Midbrain (tissue), 1 donor: ENCODE measurements around the gene LTBP4.
"Not testable (repeated sequence)": the region's sequence is repeated elsewhere in the genome, so short reads cannot be mapped to it uniquely, and the experiment has no call there.

Experiments
- DNase-seq: peaks from one replicate; lab custom pipeline; 2025; lab: John Stamatoyannopoulos, UW

The LTBP4 gene

GRCh38 chr19:40575326-40575725 is 25.8 kb upstream of the LTBP4 start:
- DNase-seq, result no peak

GRCh38 chr19:40576151-40576584 is 25.0 kb upstream of the LTBP4 start:
- DNase-seq, result no peak

- DNase-seq, result peak; percentile 95
These were observed 24.4 kb upstream of the LTBP4 start, which contains the start of gene SHKBP1 for GRCh38 chr19:40576585-40577451. Gene SHKBP1, plus strand, starts transcription at chr19:40576873. Its CDS starts 27 bp downstream, at chr19:40576900.

- DNase-seq, result no peak
These were observed 22.7 kb upstream of the LTBP4 start for GRCh38 chr19:40578442-40578908.

GRCh38 chr19:40580619-40581018 is 20.6 kb upstream of the LTBP4 start:
- DNase-seq, result no peak

- no peak for DNase-seq
These were observed 19.6 kb upstream of the LTBP4 start for GRCh38 chr19:40581531-40581930.

- no peak for DNase-seq
These were observed 18.7 kb upstream of the LTBP4 start for GRCh38 chr19:40582467-40582866.

- DNase-seq, result no peak
These were observed 17.9 kb upstream of the LTBP4 start for GRCh38 chr19:40583283-40583682.

GRCh38 chr19:40584007-40584406 is 17.2 kb upstream of the LTBP4 start:
- DNase-seq, result no peak

- DNase-seq, result no peak
These were observed 15.8 kb upstream of the LTBP4 start for GRCh38 chr19:40585241-40585981.

GRCh38 chr19:40585982-40586422 is 15.2 kb upstream of the LTBP4 start:
- no peak for DNase-seq

- DNase-seq, result no peak
These were observed 14.6 kb upstream of the LTBP4 start for GRCh38 chr19:40586611-40587010.

- DNase-seq, result no peak
These were observed 12.9 kb upstream of the LTBP4 start for GRCh38 chr19:40588110-40588854.

GRCh38 chr19:40588926-40589569 is 12.1 kb upstream of the LTBP4 start:
- DNase-seq, result no peak

- no peak for DNase-seq
These were observed 11.4 kb upstream of the LTBP4 start for GRCh38 chr19:40589591-40590429.

GRCh38 chr19:40590464-40591265 is 10.5 kb upstream of the LTBP4 start:
- no peak for DNase-seq

- DNase-seq, result not testable (repeated sequence)
These were observed 9.4 kb upstream of the LTBP4 start for GRCh38 chr19:40591724-40592123.

GRCh38 chr19:40592170-40592569 is 9.0 kb upstream of the LTBP4 start:
- DNase-seq, result no peak

- no peak for DNase-seq
These were observed 6.9 kb upstream of the LTBP4 start for GRCh38 chr19:40594255-40594654.

GRCh38 chr19:40594657-40595091 is 6.5 kb upstream of the LTBP4 start:
- no peak for DNase-seq
